ENCODE data around the gene DYNC1I2.
"Not testable (repeated sequence)": the region's sequence is repeated elsewhere in the genome, so short reads cannot be mapped to it uniquely, and the experiment has no call there.

Gene DYNC1I2

DNA sequence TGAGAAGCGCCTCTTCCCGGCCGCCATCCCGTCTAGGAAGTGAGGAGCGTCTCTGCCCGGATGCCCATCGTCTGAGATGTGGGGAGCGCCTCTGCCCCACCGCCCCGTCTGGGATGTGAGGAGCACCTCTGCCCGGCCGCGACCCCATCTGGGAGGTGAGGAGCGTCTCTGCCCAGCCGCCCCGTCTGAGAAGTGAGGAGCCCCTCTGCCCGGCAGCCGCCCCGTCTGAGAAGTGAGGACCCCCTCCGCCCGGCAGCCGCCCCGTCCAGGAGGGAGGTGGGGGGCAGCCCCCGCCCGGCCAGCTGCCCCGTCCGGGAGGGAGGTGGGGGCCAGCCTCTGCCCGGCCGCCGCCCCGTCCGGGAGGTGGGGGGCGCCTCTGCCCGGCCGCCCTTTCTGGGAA is 87.3 kb downstream of the DYNC1I2 start:
- DNase-seq (ENCODE audit: low read depth in 2 of 2) = not testable (repeated sequence)

DNA sequence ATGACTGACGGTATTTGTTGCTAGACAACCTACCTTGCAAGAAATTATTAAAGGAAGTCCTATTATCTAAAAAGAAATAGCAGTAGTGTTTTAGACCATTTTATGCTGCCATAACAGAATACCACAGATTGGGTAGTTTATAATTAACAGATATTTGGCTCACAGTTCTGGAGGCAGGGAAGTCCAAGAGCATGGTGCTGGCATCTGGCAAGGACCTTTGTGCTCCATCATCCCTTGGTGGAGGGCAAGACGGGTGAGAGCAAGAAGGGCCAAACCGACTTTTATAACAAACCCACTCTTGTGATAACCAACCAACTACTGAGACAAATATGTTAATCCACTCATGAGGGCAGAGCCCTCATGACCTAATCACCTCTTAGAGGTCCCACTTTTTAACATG is 91.2 kb downstream of the DYNC1I2 start:
- DNase-seq (ENCODE audit: low read depth in 2 of 2) = no peak

DNA sequence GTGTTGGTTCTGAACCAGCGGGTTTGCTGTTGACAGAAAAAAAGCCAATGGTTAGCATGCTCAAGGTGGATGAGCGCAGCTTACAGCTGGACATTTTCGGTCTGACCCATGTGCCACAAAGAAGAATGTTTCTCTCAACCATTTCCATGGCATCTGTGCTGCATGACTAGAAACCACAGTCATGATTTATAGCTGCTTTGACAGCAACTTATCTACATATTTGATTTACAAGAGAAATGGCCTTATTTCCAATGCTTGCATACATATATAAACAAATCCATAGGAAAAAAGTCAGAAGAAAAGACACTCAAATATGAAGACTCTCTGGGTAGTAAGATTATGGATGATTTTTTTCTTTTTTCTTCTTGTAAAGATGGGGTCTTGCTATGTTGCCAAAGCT is 98.2 kb downstream of the DYNC1I2 start:
- DNase-seq (ENCODE audit: low read depth in 2 of 2) = no peak

DNA sequence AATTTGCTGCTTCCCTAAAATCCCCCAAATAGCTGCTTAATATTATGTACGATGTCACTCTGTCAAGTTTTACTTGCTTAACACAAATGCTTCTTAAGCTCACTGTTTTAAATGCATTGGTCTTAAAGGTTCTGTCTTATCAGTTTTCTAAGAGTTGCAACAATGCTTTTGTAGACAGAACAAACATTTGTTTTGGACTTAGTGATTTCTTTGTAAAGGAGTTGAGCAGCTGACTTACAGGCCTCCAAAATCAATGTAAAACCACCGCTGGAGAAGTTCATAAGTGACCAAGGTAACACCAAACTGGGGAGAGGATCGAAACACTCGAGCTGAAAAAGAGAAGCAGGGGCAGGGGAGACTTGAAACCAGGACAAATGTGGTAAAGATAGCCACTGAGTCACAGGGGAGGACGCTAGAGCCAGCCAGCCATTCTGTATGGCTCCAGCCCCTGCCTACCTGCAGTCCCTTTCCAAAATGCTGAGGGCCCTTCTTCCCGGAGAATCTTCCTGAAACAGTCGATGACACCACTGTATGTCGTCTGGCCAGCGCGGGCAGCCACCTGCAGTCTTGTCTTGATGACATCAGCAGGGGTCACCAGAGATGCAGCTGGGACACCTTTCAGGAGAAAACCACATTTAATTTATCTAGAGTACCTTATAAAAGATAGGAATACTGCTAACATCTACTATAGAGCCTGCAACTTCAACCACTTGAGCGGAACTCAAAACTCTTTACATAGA is 100.2 kb downstream of the DYNC1I2 start:
- no peak for DNase-seq (ENCODE audit: low read depth in 2 of 2)

DNA sequence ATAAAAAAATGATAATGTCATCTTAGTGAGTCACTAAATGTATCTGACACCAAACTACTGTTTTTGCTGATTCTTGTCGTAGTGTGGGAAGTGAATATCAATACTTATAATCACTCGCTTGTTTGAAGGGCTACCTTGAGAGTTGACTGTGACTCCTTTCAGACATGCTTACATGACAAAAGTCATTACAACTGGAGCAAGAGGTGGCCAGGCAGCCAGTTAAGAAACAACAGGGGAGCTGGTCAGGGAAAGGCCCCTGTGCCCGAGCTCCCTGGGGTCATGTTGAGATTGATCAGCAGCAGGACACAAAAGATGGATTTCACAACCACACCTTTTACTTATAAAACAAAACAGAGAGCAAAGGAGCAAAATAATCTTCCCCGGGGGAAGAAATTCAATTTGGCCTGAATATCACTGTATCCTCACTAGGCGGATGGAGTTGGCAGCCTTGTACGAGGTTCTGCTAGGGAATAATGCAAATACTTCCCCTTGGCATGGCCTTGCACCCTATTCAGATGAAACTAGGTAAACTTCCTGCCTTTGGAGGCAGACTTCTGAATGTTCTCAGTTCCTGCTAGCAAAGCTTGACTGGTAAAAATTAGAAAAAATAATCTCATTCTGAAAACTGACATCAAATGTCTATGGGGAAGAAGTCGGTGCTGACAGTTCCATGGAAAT is 101.2 kb downstream of the DYNC1I2 start:
- no peak for DNase-seq (ENCODE audit: low read depth in 2 of 2)

DNA sequence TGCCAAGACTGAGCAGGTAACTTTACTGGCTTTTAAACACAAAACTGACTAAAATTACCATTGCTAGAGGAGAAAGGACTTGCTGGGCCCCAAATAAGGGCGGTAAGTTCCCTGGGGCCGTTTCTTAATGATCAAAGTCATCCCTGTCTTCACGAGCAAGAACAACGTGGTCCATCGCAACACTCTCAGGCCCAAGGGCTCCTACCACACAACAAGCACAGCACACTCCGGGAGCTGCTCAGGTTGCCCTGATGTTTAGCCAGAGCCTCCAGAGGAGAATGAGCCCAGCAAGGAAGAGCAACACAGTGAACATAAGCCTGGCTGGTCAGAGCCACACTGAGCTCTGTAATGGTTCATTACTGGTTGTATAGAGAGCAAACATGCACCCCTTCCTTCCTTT is 102.7 kb downstream of the DYNC1I2 start:
- DNase-seq (ENCODE audit: low read depth in 2 of 2) = no peak

DNA sequence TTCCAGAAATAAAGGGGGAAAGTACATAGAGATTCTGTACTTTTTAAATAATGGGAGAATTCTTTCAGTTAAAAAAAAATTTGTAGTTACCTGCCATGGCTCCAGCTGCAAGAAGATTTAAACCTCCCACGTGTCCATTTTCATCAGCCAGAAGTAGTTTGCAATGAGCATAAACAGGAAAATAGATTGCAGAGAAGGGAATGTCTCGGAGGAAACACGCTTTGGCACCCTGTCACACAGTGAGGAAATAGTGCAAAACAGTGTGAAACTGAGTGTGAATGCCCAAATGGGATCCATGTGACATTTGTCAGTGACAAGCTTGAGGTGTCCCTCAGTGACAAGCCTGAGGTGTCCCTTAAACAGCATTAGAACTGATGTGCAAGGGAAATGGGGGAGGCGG is 104.1 kb downstream of the DYNC1I2 start:
- DNase-seq (ENCODE audit: low read depth in 2 of 2) = no peak

DNA sequence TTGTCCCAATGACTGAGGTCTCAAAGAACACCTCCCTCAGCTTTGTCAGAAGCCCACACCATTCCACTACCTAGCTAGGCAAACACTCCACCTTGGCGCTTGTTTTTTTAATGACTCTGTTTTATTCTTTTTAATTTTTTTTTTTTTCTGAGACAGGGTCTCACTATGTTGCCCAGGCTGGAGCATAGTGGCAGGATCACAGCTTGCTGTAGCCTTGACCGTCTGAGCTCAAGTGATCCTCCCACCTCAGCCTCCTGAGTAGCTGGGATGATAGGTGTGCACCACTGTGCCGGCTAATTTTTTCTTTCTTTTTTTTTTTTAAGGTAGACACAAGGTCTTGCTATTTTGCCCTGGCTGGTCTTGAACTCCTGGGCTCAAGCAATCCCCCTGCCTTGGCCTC is 104.9 kb downstream of the DYNC1I2 start:
- DNase-seq (ENCODE audit: low read depth in 2 of 2) = no peak

DNA sequence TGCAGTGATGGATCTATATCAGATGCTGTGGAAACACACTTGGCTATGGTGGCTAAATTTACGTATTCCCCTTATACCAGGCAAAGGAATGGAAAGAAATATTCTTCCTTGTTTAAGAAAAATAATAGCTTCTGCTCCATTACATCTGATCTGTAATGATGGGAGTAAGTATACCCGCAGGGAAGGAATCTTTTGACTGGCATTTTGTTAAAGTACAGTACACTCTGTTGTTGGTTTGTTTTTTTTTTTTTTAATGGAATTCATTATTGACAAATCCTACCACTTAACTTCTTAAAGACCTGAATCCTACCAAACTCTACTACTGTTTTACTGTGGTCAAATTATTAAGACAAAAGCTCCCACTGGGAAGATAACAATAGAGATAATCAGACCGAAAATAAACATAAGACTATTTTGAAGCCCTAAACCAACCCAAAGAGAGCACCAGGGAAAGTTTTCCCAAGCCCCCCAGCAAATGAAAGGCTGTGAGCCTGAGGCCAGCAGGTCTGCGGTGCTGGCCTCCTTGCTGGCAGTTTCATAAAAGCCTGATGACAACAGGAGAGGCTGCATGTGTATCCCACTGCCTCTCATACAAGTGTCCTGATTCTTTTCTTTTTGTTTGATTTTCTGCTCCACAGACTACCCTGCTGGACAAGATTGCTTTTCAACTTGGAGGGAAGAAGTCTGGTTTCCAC is 105.8 kb downstream of the DYNC1I2 start:
- no peak for DNase-seq (ENCODE audit: low read depth in 2 of 2)

DNA sequence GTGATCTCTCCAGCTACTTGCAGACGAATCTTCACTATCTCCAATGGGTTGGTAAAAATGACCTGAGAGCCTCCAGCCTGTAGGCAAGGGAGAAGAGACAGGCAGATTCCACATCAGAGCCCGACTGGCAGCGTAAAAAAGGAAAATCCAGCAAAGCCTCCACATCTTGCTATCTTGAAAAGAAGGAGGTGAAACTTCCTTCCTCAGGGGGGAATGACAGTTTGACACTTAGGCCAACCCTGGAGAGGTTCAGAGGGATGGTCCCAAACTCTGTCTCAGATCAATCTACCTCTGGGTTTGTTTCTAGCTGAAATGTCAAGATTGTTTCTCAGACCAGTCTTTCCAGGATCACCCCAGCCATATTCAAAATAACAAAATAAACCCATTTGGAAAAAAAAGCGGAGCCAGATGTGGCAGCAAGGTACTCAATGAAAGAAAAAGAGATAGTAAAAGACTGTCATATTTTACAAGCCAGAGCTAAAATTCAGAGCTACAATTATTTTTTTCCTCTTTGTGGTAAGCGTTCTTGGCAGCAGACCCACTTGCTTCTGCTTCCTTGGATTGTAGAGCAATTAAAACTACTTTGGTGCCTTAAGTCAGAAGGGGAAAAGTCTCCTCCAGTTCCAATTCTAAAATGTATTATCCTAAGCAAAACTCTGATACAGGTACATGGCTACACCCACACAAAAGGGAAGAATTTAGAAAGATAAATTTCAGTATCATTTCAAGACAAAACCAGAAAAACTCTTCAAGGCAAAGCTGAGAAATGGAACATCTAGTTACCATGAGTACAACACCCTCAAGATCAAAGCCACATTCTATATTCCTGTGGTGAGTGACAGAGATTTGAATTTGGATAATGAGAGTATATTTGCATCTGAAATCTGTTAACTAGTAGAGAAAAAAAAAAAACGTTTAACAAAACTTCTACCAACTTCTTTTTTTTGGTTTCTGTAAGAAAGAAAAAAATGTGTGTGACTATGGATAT is 106.7 kb downstream of the DYNC1I2 start:
- DNase-seq (ENCODE audit: low read depth in 2 of 2) = no peak

DNA sequence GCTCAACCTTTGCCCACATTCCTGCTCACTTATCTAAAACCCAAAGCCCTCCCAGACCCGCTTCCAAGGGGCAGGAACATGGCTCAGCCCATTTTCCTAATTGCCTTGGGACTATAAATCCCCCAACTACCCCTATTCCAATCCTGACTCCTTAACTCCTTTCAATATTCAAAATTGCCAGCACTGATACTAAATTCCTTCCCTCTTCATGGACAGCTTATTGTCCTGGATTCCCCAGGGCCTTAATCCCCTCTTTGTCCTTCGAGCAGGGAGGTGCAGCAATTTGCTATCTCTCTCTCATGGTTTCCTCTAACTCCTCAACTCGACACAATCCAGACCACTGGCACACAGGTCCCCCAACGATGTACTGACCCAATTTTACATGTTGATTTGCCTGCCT is 107.6 kb downstream of the DYNC1I2 start:
- no peak for DNase-seq (ENCODE audit: low read depth in 2 of 2)

Measured in fibroblast of skin of left biceps (primary cell).